HTR-8/SVneo (cell line): ENCODE measurements around the gene KCTD13.
A peak's percentile ranks its signal among the peaks of the same experiment; 100 is the strongest.
"Not testable (repeated sequence)": the region's sequence is repeated elsewhere in the genome, so short reads cannot be mapped to it uniquely, and the experiment has no call there.

Source experiments
- DNase-seq: peaks from one replicate; pipeline ENCODE4 v3.0.0; 2011; ENCODE audit warnings: low spot score, mixed read lengths; ENCODE audit not compliant: insufficient read length
- FAIRE-seq: peaks from 2 replicates; lab custom pipeline; 2011; peaks lifted over from hg19 to GRCh38; lab: Jason Lieb, UNC

Gene KCTD13

GRCh38 chr16:29889372-29889771, 36.7 kb downstream of the KCTD13 start:
- FAIRE-seq, DNase-seq: not testable (repeated sequence)

- FAIRE-seq = no peak
- no peak for DNase-seq
Measured at GRCh38 chr16:29883987-29884386, 42.0 kb downstream of the KCTD13 start.

GRCh38 chr16:29881050-29881449, 45.0 kb downstream of the KCTD13 start:
- DNase-seq = no peak
- FAIRE-seq = no peak

GRCh38 chr16:29878172-29878571, 47.9 kb downstream of the KCTD13 start:
- DNase-seq (no peak), FAIRE-seq (no peak)

- no peak for FAIRE-seq
- no peak for DNase-seq
Measured at GRCh38 chr16:29877266-29877961, 48.6 kb downstream of the KCTD13 start.

- DNase-seq (no peak), FAIRE-seq (no peak)
Measured at GRCh38 chr16:29876594-29877249, 49.3 kb downstream of the KCTD13 start.

- DNase-seq = no peak
- FAIRE-seq = no peak
Measured at GRCh38 chr16:29876217-29876593, 49.8 kb downstream of the KCTD13 start.

GRCh38 chr16:29875206-29875605, 50.8 kb downstream of the KCTD13 start:
- FAIRE-seq = no peak
- DNase-seq = no peak

GRCh38 chr16:29873319-29873718, 52.7 kb downstream of the KCTD13 start:
- DNase-seq = no peak
- FAIRE-seq = no peak

GRCh38 chr16:29871822-29872546, 54.0 kb downstream of the KCTD13 start:
- FAIRE-seq (no peak), DNase-seq (no peak)

- DNase-seq, FAIRE-seq: not testable (repeated sequence)
Measured at GRCh38 chr16:29869067-29869466, 57.0 kb downstream of the KCTD13 start.

- FAIRE-seq = no peak
- no peak for DNase-seq
Measured at GRCh38 chr16:29868396-29869009, 57.5 kb downstream of the KCTD13 start.

GRCh38 chr16:29864205-29864604, 61.8 kb downstream of the KCTD13 start:
- no peak for FAIRE-seq
- DNase-seq = no peak

- FAIRE-seq (no peak), DNase-seq (no peak)
Measured at GRCh38 chr16:29863669-29863984, 62.4 kb downstream of the KCTD13 start.

- DNase-seq = peak; percentile 91
- peak; percentile 36 for FAIRE-seq
Measured at GRCh38 chr16:29862884-29863668, 63.0 kb downstream of the KCTD13 start, which contains the start of gene CDIPT. Gene CDIPT (minus strand): TSS chr16:29863226. CDS start chr16:29862857, 369 bp downstream.

GRCh38 chr16:29862383-29862883, 63.6 kb downstream of the KCTD13 start:
- peak; percentile 33 for DNase-seq

GRCh38 chr16:29860218-29860617, 65.8 kb downstream of the KCTD13 start:
- FAIRE-seq (no peak), DNase-seq (no peak)

More at GRCh38 chr16:29862383-29862883, 63.6 kb downstream of the KCTD13 start:
- no peak for FAIRE-seq

GRCh38 chr16:29858974-29859373, 67.1 kb downstream of the KCTD13 start:
- FAIRE-seq (no peak), DNase-seq (no peak)

- FAIRE-seq (no peak), DNase-seq (no peak)
Measured at GRCh38 chr16:29858149-29858849, 67.7 kb downstream of the KCTD13 start.
